Upper lobe of left lung (tissue), 6 donors: ENCODE results near the gene PTPRM. TPM values are rescaled to one million over a fixed set of nuclear protein-coding genes. Genes with fewer than 3 reads are reported as not detected.

Experiments
- ATAC-seq, 2 donors: fragments of 200-7000 bp; cut with Tn5 transposase; one replicate each; pipeline ENCODE4 v1.9.1; 2022; ENCODE audit warnings: mild to moderate bottlenecking in 2 of 2, moderate library complexity in 2 of 2; ENCODE audit not compliant: low FRiP score in 2 of 2
- DNase-seq, 2 donors: peaks; one replicate each; pipeline ENCODE4 v3.0.0-alpha.2; 2019 to 2020
- H3K27ac ChIP-seq, 4 donors: fragments of 200-600 bp; sonication (generic); one replicate each; pipeline ENCODE4 v1.5.1; 2016 to 2019
- H3K27me3 ChIP-seq, 4 donors: fragments of 200-600 bp; sonication (generic); one replicate each; pipeline ENCODE4 v1.5.1; 2017 to 2019
- H3K36me3 ChIP-seq, 4 donors: fragments of 200-600 bp; sonication (generic); one replicate each; pipeline ENCODE4 v1.5.1; 2016 to 2019
- H3K4me1 ChIP-seq, 4 donors: fragments of 200-600 bp; sonication (generic); one replicate each; pipeline ENCODE4 v1.5.1; 2018 to 2019
- H3K4me3 ChIP-seq, 4 donors: fragments of 200-600 bp; sonication (generic); one replicate each; pipeline ENCODE4 v1.5.1; 2017 to 2019; ENCODE audit warnings: mild to moderate bottlenecking in 2 of 4, moderate library complexity in 1 of 4
- H3K9me3 ChIP-seq, 4 donors: fragments of 200-600 bp; sonication (generic); one replicate each; pipeline ENCODE4 v1.5.1; 2018 to 2019
- CTCF ChIP-seq, 6 experiments: fragments of 450-650 bp in 4 of 6; fragments of 200-600 bp in 2 of 6; sonication (generic) in 2 of 6; IDR thresholded peaks; one replicate each; pipeline ENCODE4 v1.5.1; 2016 to 2019; ENCODE audit warnings: antibody characterized with exemption in 6 of 6
- EP300 ChIP-seq, 4 donors: sonication (generic); formaldehyde crosslinking; IDR thresholded peaks; one replicate each; pipeline ENCODE4 v1.5.1; 2017; ENCODE audit warnings: antibody characterized with exemption in 4 of 4, control low read depth in 2 of 4
- POLR2A ChIP-seq, 4 donors: fragments of 450-650 bp; IDR thresholded peaks; one replicate each; pipeline ENCODE4 v1.5.1; 2016 to 2017; ENCODE audit warnings: antibody characterized with exemption in 4 of 4, mild to moderate bottlenecking in 2 of 4
- POLR2AphosphoS5 ChIP-seq, 2 donors: sonication (generic); formaldehyde crosslinking; IDR thresholded peaks; one replicate each; pipeline ENCODE4 v1.5.1; 2017; ENCODE audit warnings: antibody characterized with exemption in 2 of 2
- WGBS, 2 donors: methylation state at CpG; one replicate each; pipeline ENCODE4 v1.1.5; 2017 to 2018; 5-methylcytosine and 5-hydroxymethylcytosine counted together
- total RNA-seq, 6 donors: library from RNA; depleted of rRNA in 4 of 6; stranded (reverse); fragments of >200 nt in 4 of 6; gene quantifications; one replicate each; pipeline versions ENCODE4 v1.1.0 to v1.2.1, GENCODE V29; 2016 to 2021
- donor health status: DM: no; HTN: no; CAD: no; lungs with moderate emphysema.
- donor health status: DM: no; HTN: yes; CAD: no; lungs with severe emphysema.

The PTPRM gene
- total RNA-seq, 6 donors from 2014 or later = 82.0 to 201 (median 154) TPM

- Histone ChIP-seq H3K4me3 (no peak overlapping the region), H3K9me3 (no peaks in the 10 kb centered on the region), H3K36me3 (no peaks in the 10 kb centered on the region), H3K4me1 (no peaks in the 10 kb centered on the region), H3K27ac (no peak overlapping the region), H3K27me3 (no peaks in the 10 kb centered on the region)
- no peak for DNase-seq
- TF ChIP-seq POLR2AphosphoS5 (IDR thresholded peaks at IDR 0.05) (no peak), EP300 (IDR thresholded peaks at IDR 0.05) (no peak), CTCF (IDR thresholded peaks at IDR 0.05) (no peak), POLR2A (IDR thresholded peaks at IDR 0.05) (no peak)
- 70 to 90% methylated on average over 7 of the region's 7 CpGs for WGBS, 2 donors
- no peak for ATAC-seq
Observed at GRCh38 chr18:8448130-8448529, 881.0 kb downstream of the PTPRM start.

GRCh38 chr18:8450013-8450412, 882.9 kb downstream of the PTPRM start:
- peak overlapping the region in 1 of 4 donors; percentile 35 for H3K27ac ChIP-seq
- H3K36me3 ChIP-seq = no peaks in the 10 kb centered on the region
- no peaks in the 10 kb centered on the region for H3K9me3 ChIP-seq
- no peaks in the 10 kb centered on the region for H3K4me1 ChIP-seq
- DNase-seq = no peak
- no peak for ATAC-seq
- TF ChIP-seq POLR2AphosphoS5 (IDR thresholded peaks at IDR 0.05) = no peak
- no peak for TF ChIP-seq EP300 (IDR thresholded peaks at IDR 0.05)
- peak in 3 of 6 experiments; percentile 21 to 42 (median 31) for TF ChIP-seq CTCF (IDR thresholded peaks at IDR 0.05)
- no peak for TF ChIP-seq POLR2A (IDR thresholded peaks at IDR 0.05)
- no peak overlapping the region for H3K4me3 ChIP-seq
- WGBS, 2 donors = 61% methylated on average over 5 of the region's 5 CpGs
- H3K27me3 ChIP-seq = no peaks in the 10 kb centered on the region

GRCh38 chr18:8450898-8451665, 884.0 kb downstream of the PTPRM start:
- 70 to 72% methylated on average over 12 to 13 of the region's 13 CpGs for WGBS, 2 donors
- H3K27ac ChIP-seq = peak overlapping the region in 2 of 4 donors; percentile 17 to 35
- no peak overlapping the region for H3K4me3 ChIP-seq
- H3K27me3 ChIP-seq = no peaks in the 10 kb centered on the region
- no peak for ATAC-seq
- TF ChIP-seq CTCF (IDR thresholded peaks at IDR 0.05) = peak in 1 of 6 experiments; percentile 12
- no peak for TF ChIP-seq POLR2AphosphoS5 (IDR thresholded peaks at IDR 0.05)
- no peaks in the 10 kb centered on the region for H3K4me1 ChIP-seq
- H3K36me3 ChIP-seq = no peaks in the 10 kb centered on the region
- H3K9me3 ChIP-seq = no peaks in the 10 kb centered on the region
- no peak for DNase-seq

GRCh38 chr18:8453528-8453927, 886.4 kb downstream of the PTPRM start:
- WGBS, 2 donors = 57 to 61% methylated on average over 3 of the region's 3 CpGs
- Histone ChIP-seq H3K36me3 (no peaks in the 10 kb centered on the region), H3K9me3 (no peaks in the 10 kb centered on the region), H3K27ac (no peak overlapping the region), H3K4me3 (no peak overlapping the region), H3K27me3 (no peaks in the 10 kb centered on the region), H3K4me1 (no peaks in the 10 kb centered on the region)
- ATAC-seq (no peak), DNase-seq (no peak)
- TF ChIP-seq EP300 (IDR thresholded peaks at IDR 0.05) (no peak), POLR2A (IDR thresholded peaks at IDR 0.05) (no peak), POLR2AphosphoS5 (IDR thresholded peaks at IDR 0.05) (no peak), CTCF (IDR thresholded peaks at IDR 0.05) (no peak)

GRCh38 chr18:8454136-8454535, 887.0 kb downstream of the PTPRM start:
- H3K4me3 ChIP-seq = no peak overlapping the region

More at GRCh38 chr18:8454136-8454535, 887.0 kb downstream of the PTPRM start:
- H3K4me1 ChIP-seq = no peaks in the 10 kb centered on the region
- H3K9me3 ChIP-seq = no peaks in the 10 kb centered on the region
- H3K27ac ChIP-seq = no peak overlapping the region
- ATAC-seq = no peak
- no peaks in the 10 kb centered on the region for H3K36me3 ChIP-seq
- TF ChIP-seq POLR2AphosphoS5 (IDR thresholded peaks at IDR 0.05) = no peak
- no peaks in the 10 kb centered on the region for H3K27me3 ChIP-seq
- 74 to 91% methylated on average over 1 of the region's 1 CpG for WGBS, 2 donors
- no peak for DNase-seq
